DOHH2 (cell line): Measurements from ENCODE around the gene INSL6.

Experiments
- H3F3A ChIP-seq: fragments of 200-600 bp; sonication (generic), shearing (Covaris generic); 2 replicates; pipeline ENCODE4 v1.6.0; 2016; ENCODE audit warnings: antibody characterized with exemption, mild to moderate bottlenecking; ENCODE audit not compliant: control insufficient read depth, insufficient read depth
- H3K27ac ChIP-seq: fragments of 200-600 bp; sonication (generic); 2 replicates; pipeline ENCODE4 v1.5.1; 2014; ENCODE audit warnings: low read depth, mild to moderate bottlenecking, low read length, moderate library complexity
- H3K27me3 ChIP-seq: fragments of 200-600 bp; sonication (generic); 2 replicates; pipeline ENCODE4 v1.6.1; 2014; ENCODE audit warnings: mild to moderate bottlenecking, low read length, mixed read lengths; ENCODE audit not compliant: control insufficient read depth
- H3K36me3 ChIP-seq: fragments of 200-600 bp; sonication (generic); 2 replicates; pipeline ENCODE4 v1.6.1; 2014; ENCODE audit warnings: mild to moderate bottlenecking, low read length, moderate library complexity, mixed read lengths; ENCODE audit not compliant: control insufficient read depth
- H3K4me1 ChIP-seq: fragments of 200-600 bp; sonication (generic); 2 replicates; pipeline ENCODE4 v1.6.1; 2014; ENCODE audit warnings: mild to moderate bottlenecking, low read length, mixed read lengths; ENCODE audit not compliant: control insufficient read depth
- H3K4me2 ChIP-seq: fragments of 200-600 bp; sonication (generic); 2 replicates; pipeline ENCODE4 v1.6.0; 2014; ENCODE audit warnings: mild to moderate bottlenecking, low read length, moderate library complexity
- H3K4me3 ChIP-seq: fragments of 200-600 bp; sonication (generic); 2 replicates; pipeline ENCODE4 v1.5.1; 2014; ENCODE audit warnings: mild to moderate bottlenecking, low read length, mixed read lengths
- H3K79me2 ChIP-seq: fragments of 200-600 bp; sonication (generic); 2 replicates; pipeline ENCODE4 v1.6.1; 2014; ENCODE audit warnings: mild to moderate bottlenecking, low read length, mixed read lengths; ENCODE audit not compliant: control insufficient read depth
- H3K9me2 ChIP-seq: fragments of 200-600 bp; sonication (generic); replicated peaks from 2 replicates; pipeline ENCODE4 v1.6.1; 2014; ENCODE audit warnings: mild to moderate bottlenecking, low read length, mixed read lengths; ENCODE audit not compliant: control insufficient read depth
- H3K9me3 ChIP-seq: fragments of 200-600 bp; sonication (generic); 2 replicates; pipeline ENCODE4 v1.6.1; 2014; ENCODE audit warnings: antibody characterized with exemption, low read length, mixed read lengths; ENCODE audit not compliant: control insufficient read depth, insufficient read depth
- H4K20me1 ChIP-seq: fragments of 200-600 bp; sonication (generic); 2 replicates; pipeline ENCODE4 v1.6.0; 2014; ENCODE audit warnings: low read depth, mild to moderate bottlenecking, antibody characterized with exemption, low read length, moderate library complexity; ENCODE audit not compliant: control insufficient read depth, insufficient read depth
- EZH2phosphoT487 ChIP-seq: fragments of 200-600 bp; sonication (generic); IDR thresholded peaks from 2 replicates; pipeline ENCODE4 v1.6.1; 2017; ENCODE audit warnings: borderline replicate concordance, mild to moderate bottlenecking, antibody characterized with exemption, low read length, moderate library complexity, mixed read lengths
- TF ChIP-seq, protein P1 (sequence below): fragments of 200-600 bp; sonication (generic); IDR thresholded peaks from one replicate; pipeline ENCODE4 v1.5.1; 2014; ENCODE audit warnings: antibody characterized with exemption, mild to moderate bottlenecking, low read depth, low read length; ENCODE audit not compliant: poor library complexity, severe bottlenecking

INSL6 gene

DNA sequence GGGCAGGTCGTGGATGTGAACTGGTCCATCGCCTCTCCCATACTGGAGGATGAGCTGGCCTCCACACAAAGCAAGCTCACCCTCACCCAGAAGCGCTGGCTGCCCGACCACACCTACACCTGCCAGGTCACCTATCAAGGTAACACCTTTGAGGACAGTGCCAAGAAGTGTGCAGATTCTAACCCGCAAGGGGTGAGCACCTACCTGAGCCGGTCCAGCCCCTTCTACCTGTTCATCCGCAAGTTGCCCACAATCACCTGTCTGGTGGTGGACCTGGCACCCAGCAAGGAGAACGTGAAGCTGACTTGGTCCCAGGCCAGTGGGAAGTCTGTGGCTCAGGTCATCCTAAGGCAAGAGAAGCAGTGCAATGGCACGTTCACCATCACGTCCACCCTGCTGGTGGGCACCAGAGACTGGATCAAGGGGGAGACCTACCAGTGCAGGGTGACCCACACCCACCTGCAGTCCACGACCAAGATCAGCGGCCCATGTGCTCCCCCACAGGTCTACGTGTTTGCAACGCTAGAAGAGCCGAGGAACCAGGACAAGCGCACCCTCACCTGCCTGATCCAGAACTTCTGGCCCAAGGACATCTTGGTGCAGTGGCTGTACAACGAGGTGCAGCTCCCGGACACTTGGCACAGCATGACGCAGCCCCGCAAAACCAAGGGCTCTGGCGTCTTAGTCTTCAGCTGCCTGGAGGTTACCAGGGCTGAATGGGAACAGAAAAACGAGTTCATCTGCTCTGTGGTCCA is 71.3 kb downstream of the INSL6 start:
- no peaks in the 10 kb centered on the region for H3K79me2 ChIP-seq
- no peaks in the 10 kb centered on the region for H3K27me3 ChIP-seq
- peaks cover 10% of the 10 kb centered on the region; the same call in 1 of the 2 replicates for H3K9me3 ChIP-seq
- no peak overlapping the region for H3K27ac ChIP-seq
- H3K4me2 ChIP-seq, result no peak overlapping the region
- no peak overlapping the region for H3K4me3 ChIP-seq
- no peaks in the 10 kb centered on the region for H3F3A ChIP-seq
- no peaks in the 10 kb centered on the region for H3K4me1 ChIP-seq
- H3K36me3 ChIP-seq, result no peaks in the 10 kb centered on the region
- no peak for TF ChIP-seq EZH2phosphoT487
- TF ChIP-seq, protein P1, sequence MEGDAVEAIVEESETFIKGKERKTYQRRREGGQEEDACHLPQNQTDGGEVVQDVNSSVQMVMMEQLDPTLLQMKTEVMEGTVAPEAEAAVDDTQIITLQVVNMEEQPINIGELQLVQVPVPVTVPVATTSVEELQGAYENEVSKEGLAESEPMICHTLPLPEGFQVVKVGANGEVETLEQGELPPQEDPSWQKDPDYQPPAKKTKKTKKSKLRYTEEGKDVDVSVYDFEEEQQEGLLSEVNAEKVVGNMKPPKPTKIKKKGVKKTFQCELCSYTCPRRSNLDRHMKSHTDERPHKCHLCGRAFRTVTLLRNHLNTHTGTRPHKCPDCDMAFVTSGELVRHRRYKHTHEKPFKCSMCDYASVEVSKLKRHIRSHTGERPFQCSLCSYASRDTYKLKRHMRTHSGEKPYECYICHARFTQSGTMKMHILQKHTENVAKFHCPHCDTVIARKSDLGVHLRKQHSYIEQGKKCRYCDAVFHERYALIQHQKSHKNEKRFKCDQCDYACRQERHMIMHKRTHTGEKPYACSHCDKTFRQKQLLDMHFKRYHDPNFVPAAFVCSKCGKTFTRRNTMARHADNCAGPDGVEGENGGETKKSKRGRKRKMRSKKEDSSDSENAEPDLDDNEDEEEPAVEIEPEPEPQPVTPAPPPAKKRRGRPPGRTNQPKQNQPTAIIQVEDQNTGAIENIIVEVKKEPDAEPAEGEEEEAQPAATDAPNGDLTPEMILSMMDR, result no peak
- no peaks in the 10 kb centered on the region for H4K20me1 ChIP-seq
- H3K9me2 ChIP-seq, result no peaks in the 10 kb centered on the region
